NOMO-1 (cell line): ENCODE data around the gene PARD3.
"Not testable (repeated sequence)": the region's sequence is repeated elsewhere in the genome, so short reads cannot be mapped to it uniquely, and the experiment has no call there.

Experiments used
- DNase-seq, 2 experiments: peaks; one replicate each; lab custom pipeline; 2025; ENCODE audit not compliant: unreplicated experiment in 2 of 2; lab: John Stamatoyannopoulos, UW

Gene PARD3

DNA sequence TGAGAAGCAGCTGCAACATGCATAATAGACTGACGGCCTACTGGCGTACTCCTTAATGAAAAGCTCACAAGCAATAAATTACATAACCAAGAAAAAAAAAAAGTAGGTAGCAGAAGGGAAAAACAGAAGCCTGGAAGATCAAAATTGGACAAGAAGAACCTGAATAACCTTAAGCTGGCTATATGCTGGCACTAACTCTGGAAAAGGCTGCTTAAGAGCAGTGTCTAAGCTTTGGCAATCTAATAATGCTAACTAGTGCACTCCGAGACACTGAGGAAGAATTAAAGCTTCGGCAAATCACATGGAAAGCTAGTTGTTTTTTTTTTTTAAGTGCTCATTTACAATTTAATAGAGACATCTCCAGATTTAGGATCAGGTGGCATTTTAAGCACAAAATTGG is 441.9 kb downstream of the PARD3 start:
- DNase-seq, result no peak

DNA sequence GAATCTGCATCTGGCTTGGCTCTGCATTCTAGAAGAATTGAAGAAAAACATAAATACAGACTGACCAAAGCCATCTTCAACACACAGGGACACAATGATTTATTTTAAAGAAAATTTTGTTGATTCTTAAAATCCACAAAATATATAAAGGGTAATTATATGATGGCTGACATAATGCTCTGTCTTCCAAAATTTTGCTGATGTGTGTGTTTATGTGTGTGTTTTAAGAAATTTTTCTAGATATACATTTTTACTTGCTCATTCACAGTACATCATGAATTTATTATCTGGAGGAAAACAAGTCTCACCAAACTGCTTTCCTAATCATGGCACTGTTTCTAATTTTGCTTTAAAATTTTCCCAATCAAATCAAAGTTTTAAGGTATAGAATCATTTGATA is 442.6 kb downstream of the PARD3 start:
- DNase-seq, result no peak

DNA sequence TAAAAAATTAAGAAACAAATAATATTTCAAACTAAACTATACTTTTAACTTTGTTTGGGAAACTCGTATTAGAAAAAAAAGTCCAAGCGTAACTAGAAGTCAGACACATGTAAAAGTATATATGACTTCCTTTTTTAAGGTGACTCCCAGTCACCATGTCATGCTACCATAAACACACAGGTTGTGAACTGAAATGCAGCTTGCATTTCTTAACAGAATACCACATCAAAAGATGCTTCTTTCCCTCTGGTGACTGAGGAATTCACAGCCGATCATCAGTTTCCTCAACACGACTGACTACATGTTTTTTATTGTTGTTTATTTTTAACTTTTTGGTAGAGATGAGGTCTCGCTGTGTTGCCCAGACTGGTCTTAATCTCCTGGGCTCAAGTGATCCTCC is 445.0 kb downstream of the PARD3 start:
- DNase-seq, result no peak

DNA sequence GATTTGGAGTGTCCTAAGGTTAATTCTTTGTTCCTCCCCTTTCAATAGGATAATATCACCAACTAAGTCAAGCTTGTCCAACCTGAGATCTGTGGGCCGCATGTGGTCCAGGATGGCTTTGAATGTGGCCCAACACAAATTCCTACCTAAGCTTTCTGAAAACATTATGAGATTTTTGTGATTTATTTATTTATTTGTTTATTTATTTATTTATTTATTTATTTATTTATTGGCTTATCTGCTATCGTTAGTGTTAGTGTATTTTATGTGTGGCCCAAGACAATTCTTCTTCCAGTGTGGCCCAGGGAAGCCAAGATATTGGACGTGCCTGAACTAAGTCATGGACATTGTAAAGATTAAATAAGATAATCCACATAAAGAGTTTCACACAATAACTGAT is 446.0 kb downstream of the PARD3 start:
- DNase-seq, result no peak

DNA sequence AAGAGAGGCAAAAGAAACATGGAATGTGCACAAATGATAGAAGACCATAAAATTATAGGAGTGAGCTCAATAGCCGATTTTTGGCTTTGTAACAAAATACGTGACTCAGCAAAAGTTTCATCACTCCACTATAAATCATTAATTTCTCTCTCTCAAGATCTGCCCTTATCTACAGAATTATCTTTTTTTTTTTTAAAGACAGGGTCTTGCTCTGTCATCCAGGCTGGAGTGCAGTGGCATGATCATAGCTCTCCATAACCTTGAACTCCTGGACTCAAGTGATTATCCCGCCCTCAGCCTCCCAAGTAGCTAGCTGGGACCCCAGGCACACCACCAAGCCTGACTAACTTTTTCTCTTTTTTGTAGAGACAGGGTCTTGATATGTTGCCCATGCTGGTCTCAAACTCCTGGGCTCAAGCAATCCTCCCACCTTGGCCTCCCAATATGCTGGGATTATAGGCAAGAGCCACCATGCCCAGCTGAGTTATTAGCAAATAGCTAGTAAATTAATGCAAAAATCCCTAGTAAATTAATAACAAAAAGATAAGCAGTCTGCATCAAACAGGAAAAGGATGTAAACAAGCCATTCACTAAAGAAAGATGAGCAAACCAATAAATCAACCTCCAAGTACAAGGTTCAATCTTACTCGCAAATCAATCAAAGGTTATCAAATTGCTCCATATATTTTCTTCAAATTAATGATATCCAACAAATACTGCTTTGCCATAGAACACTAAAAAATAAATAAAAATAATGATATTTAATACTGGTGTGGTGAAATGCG is 450.7 kb downstream of the PARD3 start:
- DNase-seq, result no peak

DNA sequence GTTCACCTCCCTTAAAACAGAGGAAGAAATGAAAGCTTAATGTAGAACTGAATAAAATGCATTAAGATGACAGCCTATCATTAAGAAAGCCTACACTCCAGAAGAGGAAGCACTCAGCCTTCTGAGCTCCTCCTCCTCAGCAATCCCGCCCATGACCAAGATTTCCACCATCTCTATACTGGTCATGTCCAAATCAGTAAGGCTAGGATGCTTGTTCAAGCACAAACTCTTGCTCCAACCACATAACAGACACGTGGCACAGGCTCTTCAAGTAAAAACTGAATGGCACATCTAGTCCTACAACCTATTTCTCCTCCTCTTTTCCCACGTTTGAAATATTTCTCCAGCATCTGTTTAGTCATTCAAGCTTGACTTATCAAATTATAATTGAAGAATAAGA is 454.1 kb downstream of the PARD3 start:
- no peak for DNase-seq

DNA sequence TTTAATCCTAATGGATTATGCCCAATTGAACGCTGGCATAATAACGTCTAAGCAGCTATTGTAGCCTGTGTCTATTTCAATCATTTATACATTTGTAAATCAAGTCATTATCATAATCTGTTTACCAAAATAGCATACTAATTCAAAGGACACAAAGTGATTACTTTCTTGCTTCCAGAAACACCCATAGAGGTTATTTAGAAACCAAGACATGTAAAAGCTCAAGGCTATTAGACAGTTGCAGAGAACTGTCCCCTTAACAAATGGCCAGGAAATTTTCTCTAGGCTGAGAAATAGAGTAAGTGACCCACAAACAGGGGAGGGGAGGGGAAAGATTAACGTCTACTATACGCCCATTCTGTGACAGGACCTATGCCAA is 455.7 kb downstream of the PARD3 start:
- DNase-seq, result no peak

DNA sequence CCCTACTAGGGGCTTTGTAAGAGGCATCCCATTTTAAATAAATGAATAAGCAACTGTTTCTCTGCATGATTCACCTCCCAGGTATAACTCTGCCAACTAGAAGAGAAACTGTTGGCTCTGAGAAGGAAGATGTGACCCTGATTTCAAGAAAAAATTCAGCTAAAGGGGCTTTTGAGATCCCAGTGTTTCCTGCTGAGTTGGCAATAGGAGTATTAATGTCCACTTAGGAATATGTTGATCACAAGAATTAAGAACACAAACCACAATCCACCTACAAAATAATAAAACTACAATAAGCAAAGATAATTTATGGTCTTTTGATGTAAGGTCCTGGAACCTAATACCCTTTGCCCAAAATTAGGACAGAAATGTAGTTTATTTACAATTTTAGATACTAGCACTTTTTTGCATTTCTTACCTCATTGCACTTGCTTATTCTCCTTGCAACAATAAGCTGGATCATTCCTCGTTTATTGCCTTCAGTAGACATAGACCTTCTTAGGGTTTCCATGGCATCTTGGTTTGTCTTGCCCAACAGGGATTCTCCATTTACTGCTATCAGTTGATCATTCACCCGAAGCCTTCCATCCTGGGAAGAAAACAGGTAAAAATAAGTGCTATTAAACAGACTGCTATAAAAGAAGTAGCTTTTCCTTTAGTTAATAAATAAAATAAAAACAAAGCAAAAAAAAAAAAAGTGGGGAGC is 456.2 kb downstream of the PARD3 start:
- DNase-seq, result no peak

DNA sequence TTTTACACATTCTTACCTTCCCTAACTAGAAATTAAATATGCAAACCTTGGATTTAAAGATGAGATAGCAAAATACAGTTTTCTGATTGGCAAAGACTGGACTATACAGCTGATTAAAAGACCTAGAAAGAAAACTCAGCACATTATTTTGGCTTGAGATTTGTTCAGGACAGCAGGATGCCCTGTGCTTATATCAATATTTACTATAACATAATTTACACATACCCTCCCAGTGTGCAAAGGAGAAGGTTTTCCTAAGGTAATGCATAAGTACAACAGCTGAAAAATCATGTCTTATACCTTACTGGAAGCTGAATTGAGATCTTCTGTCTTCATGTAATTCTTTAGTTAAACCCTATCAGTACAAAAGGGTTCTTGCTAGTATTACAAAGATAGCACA is 458.6 kb downstream of the PARD3 start:
- no peak for DNase-seq

DNA sequence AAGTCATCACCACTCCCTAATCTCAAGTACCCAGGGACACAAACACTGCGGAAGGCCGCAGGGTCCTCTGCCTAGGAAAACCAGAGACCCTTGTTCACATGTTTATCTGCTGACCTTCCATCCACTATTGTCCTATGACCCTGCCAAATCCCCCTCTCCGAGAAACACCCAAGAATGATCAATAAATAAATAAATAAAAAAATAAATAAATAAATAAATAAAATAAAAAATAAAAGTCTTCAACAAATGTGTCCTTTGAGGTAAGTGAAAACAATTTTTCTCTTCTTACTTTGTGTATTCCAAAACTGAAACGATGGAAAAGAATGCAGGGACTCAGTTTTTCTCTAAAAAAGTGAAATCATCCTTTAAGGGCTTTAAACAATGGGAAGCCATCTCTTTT is 461.6 kb downstream of the PARD3 start:
- DNase-seq, result not testable (repeated sequence)

DNA sequence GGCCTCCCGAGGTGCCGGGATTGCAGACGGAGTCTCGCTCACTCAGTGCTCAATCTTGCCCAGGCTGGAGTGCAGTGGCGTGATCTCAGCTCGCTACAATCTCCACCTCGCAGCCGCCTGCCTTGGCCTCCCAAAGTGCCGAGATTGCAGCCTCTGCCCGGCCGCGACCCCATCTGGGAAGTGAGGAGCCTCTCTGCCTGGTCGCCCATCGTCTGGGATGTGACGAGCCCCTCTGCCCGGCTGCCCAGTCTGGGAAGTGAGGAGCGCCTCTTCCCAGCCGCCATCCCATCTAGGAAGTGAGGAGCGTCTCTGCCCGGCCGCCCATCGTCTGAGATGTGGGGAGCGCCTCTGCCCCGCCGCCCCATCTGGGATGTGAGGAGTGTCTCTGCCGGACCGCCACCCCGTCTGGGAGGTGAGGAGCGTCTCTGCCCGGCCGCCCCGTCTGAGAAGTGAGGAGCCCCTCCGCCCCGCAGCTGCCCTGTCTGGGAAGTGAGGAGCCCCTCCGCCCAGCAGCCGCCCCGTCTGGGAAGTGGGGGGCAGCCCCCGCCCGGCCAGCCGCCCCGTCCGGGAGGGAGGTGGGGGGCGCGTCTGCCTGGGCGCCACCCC is 462.4 kb downstream of the PARD3 start:
- DNase-seq, result not testable (repeated sequence)

DNA sequence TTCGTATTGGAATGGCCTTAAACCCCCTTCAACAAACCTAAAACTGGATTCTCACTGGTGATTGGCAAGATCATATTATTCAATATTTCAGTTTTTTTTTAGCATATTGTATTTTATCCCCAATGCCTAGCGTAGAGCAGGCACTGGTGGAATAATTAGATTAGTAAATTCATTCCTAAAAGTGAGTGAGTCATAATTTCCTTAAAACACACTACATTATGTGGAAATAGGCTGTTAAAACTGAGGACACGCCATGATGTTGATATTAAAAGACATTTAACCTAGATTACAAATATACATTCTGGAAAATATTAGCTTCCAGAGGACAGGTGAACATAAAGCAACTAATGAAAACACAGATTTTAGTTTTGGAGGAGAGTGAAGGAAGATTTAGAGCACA is 463.9 kb downstream of the PARD3 start:
- DNase-seq, result no peak

DNA sequence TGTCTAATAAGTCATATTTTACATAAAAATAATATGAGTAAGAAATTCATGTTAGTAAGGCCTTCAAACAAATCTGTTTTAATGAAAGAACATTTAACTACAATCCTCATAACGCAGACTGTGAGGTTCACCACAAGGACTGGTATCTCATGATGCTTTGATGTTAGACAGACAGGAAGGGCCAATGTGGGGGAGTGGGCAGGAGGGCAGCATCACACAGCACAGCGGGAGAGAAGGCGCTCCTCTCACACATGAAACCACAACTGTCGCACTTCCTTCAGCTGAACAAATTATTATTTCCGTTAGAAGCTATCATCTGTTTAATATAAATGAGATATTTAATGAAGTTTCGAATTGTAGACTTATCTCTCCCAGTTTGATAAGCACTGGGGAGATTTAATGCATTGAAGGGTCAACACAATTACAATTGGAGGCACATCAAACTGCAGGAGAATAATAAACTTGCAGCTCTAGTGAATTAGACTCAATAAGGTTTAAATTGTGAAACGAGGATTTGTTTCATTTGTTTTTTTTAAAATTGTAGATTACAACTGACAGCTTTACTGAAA is 466.1 kb downstream of the PARD3 start:
- no peak for DNase-seq

DNA sequence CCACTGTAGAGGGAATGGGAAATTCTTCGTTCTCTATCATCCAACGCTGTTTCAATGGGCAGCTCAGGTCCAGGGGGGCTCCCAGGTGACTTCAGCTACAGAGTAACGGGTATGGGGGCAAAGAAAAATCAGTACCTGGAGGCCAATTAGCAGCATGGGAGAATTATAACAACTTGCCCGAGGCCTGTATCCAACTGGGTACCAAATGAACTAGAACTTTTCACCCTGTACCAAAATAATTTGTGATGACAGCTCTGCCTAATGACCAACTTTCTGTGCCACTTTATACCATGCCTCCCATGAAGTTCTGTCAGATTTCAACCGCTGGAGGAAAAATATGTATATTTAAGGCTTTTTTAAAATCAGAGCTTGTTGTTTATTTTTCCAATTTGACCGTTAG is 467.1 kb downstream of the PARD3 start:
- no peak for DNase-seq

DNA sequence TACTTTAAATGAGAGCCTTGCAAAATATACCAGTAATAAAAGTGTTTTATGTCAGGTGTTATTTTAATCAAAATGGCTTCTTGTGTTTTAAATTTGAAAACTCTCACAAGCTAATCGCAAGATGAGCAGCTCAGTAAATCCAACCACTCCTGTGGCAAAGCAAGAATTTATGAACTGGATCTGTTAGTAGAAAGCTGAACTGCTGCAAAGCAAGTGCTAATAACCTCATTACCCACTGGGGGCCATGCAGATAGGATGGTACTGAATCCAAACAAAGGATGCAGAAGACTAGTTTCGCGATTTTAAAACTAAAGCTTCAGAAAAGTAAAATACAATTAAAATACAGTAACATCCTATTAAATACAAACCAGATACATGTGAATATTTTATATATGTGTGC is 468.0 kb downstream of the PARD3 start:
- no peak for DNase-seq

DNA sequence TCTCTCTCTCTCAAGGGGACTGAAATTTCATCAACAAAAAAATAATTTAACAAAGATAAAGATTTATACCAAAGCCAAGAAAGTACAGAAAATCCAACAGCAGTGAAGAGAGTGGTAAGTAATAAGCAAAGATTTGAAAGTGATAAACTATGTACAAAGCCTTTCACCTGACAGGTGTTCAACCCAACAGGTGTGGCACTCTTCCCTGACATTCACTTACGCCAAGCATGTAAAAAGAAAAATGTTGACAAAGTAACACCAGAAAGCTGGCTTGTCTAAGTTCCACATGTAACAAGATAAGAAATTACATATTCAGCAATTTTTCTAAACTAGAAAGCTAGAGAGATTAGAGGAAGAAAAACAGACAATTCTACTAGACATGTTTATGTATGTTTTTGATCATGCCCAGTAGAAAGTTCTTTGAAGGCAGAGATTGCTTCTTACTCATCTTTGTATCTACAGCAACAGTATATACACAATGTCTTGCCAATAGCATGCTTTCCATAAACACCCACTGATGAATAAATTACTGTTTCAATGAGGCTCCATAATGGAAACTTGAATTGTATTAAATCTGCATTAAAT is 468.5 kb downstream of the PARD3 start:
- DNase-seq, result no peak

DNA sequence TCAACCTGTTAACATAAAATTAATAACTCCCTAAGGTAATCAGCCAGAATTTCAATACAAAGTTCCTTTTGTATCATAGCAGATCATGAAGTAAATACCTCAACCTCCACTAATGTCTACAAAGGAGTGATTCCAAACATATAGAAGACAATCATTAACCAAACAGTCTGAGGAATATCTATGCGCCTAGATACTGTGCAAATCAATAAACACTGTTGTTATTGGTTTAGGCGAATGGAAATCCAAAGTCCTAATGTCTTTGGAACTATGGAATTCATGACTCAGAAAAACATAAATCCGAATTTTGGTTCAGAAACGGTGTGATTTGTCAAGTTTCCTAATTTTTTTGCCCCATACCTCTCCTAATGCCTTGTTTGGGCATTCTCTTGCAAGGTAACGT is 469.7 kb downstream of the PARD3 start:
- DNase-seq, result no peak

DNA sequence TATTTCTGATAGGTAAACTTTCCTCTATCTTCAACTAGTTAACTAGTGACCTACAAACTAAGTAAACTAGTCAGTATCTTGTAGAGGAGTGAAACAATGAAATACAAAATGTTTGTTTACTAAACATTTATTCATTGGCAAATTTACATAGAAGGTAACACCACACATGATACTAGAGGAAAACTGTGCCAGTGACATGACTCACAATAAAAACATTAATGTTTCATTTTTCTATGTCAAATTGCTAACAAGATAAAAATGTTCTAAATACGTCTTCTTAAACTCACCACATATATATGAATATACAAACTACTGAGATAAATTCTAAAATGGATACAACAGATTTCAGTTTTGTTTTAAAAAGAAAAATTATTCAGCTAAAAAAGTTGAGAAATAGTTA is 471.3 kb downstream of the PARD3 start:
- DNase-seq, result no peak

DNA sequence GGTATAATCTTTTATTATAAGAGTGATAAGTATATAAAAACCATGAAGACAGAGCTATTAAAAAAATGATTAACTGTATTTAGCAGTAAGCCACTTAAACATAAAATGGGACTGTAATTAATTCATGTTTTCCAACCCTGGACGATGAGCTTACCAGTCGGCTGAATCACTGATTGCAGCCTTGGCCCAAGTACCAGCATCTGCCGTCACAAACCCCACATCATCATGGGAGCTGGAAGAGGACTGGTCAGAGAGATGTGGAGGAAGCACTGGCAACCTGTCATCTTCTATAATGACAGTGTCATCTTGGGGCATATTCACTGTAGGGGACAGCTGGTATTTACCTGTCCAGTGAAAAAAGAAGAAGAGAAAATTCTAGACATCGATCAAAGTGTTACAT is 473.6 kb downstream of the PARD3 start:
- DNase-seq, result no peak

DNA sequence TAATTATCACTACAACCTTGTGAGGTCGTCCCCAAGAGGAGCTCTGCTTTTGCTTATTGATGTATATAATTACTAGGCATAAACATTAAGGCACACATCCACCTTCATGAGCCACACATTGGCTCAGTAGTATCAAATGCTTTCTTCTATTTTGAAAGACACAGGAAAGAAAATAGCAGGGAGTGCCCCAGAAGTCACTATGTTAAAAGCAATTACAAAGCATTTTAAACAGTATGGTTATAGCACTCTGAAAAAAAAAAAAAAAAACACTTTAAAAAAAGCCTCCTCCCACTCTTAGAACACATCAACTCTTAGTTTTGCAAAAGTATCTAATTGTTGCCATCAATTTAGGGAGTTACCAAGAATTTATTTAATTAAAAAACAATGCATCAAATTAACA is 474.2 kb downstream of the PARD3 start:
- no peak for DNase-seq

DNA sequence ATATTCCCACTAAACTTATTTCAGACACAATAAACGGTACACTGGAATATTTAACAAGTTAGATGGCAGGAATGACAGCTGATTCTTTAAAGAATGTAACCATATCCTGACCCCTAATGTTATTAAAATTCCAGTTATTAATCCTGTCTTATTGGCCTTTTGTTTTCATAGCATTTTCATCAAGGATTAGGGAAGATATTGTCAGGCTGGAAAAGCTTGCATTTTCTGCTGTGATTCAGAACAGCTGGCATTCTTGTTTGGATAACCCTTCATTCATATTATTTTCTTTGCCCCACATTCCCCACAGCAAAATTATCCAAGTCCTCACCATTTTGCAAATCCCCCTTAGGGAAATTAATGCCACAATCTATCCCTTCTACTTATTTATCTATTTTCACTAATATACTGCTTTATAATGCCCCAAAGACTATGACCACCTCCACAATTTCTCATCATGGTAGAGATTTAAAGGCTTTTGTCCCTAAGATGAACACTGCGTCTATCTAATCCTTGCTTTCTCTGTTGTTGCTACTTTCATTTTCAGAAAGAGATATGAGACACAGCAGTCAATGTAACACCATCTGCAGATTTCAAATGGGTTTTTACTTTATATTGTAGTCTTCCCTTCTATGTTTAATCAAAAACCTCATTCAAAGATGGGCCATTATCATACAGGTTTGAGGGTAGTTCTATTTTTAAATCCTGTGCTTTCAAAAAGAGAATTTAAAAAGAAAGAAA is 475.1 kb downstream of the PARD3 start:
- DNase-seq, result no peak
